Suppressor macrophage treated with lipopolysaccharide for 4 hours (primary cell): Measurements from ENCODE around the gene ZNF579.

Experiments used
- DNase-seq: peaks from one replicate; pipeline ENCODE4 v3.0.0-alpha.2; 2020

The ZNF579 gene, protein sequence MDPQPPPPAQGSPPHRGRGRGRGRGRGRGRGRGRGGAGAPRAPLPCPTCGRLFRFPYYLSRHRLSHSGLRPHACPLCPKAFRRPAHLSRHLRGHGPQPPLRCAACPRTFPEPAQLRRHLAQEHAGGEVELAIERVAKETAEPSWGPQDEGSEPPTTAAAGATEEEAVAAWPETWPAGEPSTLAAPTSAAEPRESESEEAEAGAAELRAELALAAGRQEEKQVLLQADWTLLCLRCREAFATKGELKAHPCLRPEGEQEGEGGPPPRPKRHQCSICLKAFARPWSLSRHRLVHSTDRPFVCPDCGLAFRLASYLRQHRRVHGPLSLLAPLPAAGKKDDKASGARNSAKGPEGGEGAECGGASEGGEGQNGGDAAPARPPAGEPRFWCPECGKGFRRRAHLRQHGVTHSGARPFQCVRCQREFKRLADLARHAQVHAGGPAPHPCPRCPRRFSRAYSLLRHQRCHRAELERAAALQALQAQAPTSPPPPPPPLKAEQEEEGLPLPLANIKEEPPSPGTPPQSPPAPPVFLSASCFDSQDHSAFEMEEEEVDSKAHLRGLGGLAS

DNA sequence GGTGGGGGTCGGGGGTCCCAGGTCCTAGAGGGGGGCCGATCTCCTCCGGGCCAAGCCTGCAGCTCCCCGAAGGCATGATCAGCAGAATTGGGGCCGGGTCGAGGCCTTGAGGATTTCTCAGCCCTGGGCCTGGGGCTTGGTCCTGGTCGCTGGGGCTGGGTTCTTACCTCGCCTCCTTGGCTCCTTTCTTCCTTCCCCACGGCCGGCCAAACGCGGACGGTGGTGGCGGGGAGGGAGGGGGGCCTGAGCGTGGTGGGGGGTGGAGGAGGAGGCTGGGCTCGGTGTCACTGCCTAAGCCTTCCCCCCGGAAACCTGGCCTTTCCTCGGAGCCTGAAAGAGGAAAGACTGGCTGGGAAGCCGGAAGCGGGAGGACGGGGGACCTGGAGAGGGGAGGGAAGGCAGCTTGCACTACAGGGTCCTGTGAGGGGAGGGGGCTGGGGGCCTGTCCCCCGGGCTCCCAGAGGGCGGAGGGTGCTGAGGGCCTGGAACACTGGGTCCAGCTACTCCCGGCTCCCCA is at the start of gene ZNF579:
TSS of gene ZNF579 (minus strand) at position 221 of the 517 bp plus-strand sequence. CDS start 1,209 bp downstream, outside the sequence.
- peak; percentile 89 for DNase-seq

DNA sequence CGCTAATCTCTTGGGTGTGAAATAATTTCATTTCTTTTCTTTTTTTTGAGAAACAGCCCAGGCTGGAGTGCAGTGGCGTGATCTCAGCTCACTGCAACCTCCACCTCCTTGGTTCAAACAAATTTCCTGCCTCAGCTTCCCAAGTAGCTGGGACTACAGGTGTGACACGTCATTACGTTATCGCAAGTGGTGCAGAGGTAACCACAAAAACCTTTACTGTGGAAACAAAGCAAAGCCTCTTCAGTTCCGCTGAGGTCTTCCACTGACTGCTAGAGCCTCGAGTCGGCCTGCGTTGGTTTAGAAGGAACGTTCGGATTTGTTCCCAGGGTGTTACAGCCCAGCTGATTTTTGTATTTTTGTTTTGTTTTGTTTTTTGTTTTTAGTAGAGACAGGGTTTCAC is 45.7 kb upstream of the ZNF579 start:
- DNase-seq, result no peak

DNA sequence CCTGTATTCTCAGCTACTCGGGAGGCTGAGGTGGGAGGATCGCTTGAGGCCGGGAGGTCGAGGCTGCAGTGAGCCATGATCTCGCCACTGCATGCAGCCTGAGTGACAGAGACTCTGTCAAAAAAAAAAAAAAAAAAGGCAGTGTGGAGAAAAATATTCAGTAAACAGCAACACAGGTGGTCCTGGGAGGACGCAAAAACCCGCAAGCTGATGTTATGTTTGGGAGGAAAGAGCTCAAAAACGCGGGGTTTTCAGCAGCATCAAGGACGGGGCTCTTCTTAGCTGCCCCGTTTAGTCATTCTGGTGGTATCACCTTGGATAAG is 44.3 kb upstream of the ZNF579 start:
- DNase-seq, result no peak

DNA sequence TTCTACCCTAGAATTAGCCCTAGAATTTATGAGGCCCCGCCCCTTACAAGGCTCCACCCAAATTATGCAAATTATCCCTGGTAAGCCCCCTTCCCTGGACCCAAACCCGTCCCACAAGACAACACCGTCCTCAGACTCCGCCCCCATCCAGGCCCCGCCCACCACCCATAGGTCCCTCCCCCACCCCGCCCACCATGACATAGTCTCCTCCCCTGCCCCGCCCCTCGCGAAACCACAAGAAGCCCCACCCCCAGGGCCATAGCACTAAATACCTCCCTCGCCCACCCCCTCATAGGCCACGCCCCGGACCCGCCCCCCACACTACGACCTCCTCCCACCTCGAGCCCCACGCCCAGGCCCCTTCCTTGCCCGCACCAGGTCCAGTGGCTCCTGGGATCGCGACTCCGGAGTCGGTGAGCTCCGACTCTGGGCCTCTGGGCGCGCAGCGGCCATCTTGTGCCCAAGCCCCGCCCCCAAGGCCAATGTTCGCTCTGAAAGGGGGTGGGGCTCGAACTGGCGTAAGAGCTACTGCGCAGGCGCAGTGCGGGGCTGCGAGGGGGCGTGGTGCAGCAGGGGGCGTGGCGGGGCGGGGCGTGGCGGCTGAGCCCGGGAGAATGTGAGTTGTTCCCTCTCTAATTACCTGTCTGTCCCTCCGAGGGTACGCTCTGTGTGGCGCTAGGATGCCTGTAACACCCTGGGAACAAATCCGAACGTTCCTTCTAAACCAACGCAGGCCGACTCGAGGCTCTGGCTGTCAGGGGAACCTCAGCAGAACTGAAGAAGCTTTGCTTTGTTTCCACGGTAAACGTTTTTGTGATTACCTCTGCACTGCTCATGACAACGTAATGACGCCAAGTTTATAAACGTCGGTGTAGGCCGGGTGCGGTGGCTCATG is 43.7 kb upstream of the ZNF579 start, which contains the start of gene ZNF784:
TSS of gene ZNF784 (minus strand) at position 458 of the 895 bp plus-strand sequence. CDS start at position 453, 5 bp downstream.
- peak; percentile 98 for DNase-seq

DNA sequence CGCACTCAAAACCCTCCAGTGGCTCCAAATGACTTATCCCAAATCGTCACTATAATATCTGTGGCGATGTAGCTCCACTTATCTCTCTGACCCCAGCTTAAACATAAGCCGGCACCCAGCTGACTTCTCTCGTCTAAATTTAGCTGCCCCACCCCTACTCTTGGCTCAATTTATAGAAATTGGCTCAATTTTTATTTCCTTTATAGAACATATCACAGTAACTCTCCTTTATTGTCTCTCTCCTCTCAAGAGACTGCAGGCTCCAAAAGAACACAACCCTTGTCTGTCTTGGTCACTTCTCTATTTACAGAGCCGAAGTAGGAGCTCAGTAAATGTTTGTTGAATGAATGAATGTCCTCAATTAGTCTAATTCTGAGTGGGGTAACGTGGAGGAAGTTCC is 42.9 kb upstream of the ZNF579 start:
- DNase-seq, result no peak

DNA sequence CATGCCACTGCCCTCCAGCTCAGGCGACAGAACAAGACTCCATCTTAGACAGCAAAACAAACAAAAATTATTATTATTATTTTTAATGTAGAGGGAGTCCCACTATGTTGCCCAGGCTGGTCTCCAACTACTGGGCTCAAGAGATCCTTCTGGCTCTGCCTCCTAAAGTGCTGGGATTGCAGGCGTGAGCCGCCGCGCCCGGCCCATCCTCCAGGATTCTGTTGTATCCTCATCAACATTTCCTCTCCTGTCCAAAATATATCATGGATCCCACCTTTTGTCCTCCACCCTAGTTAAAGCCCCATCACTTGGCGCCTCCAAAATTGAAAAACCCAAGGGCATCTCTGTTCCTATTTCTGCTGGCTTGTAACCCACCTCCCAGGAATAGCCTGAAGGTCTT is 42.5 kb upstream of the ZNF579 start:
- DNase-seq, result no peak

DNA sequence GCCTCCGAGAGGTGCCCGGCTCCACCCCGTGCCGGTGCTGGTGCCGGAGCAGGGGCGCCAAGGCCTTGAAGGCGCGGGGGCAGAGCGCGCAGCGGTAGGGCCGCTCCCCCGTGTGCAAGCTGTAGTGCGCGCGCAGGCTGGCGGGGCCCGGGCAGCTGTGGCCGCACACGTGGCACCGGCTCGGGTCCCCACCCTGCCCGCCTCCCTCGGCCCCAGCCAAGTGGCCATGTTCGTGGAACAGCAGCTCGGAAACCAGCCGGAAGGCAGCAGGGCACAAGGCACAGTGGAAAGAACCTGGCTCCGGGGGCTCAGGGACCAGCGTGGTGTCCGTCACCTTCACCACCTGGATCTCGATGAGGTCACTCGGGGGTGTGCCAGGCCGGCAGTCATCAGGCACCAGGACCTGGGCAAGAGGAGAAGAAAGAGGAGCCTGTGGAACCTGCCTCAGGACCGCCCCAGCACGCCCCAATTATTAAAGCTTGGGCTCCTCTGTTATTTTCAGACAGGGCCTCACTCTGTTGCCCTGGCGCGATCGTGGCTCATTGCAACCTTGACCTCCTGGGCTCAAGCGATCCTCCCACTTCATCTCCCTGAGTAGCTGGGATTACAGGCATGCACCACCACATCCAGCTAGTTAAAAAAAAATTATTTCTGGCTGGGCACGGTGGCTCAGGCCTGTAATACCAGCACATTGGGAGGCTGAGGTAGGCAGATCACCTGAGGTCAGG is 41.8 kb upstream of the ZNF579 start:
- DNase-seq, result no peak

DNA sequence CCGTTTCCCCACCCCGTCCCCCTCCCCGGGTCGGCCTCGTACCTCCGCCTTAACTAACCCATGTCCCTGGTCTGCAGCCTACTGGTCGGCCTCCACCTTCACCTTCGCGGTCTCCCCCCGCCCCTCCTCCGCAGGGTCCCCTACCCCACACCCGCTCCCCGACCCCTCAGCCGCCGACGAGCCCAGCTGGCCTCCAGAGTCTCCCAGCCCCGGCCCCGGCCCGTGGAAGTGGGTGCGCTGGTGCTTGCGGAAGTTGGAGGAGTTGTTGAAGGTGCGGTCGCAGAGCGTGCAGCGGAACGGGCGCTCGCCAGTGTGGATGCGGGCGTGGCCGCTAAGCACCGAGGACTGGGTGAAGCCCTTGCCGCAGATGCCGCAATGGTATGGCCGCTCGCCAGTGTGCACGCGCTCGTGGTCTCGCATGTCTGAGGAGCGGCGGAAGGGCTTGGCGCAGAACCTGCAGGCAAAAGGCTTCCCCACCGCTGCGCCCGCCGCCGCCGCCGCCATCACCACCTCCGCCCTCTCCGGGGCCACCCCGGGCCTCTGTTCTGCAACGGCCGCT is 41.1 kb upstream of the ZNF579 start:
- no peak for DNase-seq

DNA sequence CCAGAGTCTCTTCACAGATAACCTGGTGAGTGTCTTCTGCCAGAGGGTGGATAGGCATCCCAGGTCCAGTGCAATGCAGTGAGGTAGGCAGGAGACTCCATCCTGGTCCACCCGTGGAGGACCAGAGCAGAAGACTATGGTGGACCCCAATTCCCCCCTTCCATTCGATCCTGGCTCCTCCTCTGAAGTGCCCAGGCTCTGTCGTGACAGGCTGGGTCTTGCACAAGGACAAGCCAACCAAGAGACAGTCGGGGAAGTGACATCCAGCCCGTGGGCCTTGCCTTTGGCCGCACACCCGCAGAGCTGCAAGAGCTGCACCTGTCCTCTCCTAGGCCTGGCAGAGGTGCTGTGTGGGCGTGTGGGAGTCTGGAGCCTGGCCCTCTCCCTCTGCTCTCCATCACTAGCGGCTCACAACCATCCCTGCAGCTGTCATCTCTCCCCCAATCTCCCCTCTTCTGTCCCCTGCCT is 40.6 kb upstream of the ZNF579 start:
- DNase-seq, result no peak

DNA sequence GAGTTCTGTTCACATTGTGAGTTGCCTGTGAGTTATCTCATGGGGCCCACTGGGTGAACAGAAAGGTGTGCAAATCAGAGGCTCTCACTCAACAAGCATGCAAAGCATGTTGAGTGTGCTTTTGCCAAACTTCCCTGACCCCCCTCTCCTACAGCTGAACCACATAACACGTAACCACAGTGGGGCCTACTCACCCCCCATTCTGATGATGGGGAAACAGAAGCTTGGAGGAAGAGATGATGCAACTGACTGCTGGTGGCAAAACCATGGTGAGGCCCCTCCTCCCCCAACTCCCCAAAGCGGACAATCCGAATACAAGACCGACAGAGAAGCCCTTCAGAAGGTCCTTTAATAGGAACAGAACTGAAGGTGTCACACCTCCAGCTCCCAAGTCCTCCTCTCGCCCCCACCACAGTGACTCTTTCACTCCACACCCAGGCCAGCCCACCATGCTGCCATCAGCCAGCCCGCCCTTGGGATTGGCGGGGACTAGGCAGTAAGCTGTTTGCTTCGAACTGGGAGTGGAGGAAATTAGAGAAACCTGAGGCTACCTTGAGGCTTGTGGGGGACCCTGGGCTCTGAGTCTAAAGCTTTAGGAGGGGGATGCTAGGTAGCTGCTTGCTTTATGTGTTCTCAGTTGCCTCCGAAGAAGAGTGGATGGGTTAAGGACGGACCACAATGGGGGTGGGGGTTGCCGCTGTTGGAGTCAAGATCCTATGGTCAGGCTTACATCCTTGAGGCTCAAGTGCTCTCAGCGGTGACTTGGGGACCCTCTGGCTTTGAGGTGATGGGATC is 40.0 kb upstream of the ZNF579 start:
- DNase-seq, result peak; percentile 52

DNA sequence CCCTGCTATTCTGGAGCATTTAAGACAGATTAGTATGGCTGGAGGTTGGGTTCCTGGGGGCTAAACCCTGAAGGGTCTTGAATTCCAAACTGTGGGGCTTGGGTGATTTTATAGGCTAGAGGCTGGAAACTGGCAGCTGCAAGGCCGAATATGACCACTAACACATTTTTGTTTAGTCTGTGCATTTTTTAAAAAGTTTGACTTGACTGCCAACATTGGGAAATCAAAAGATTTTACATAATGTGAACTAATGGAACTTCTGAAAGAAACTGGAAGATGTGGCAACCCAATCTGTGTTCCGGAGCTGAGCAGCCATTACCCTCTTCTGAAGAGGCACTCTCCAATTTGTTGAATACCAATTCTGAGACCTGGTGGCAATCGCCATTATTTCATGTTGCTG is 38.6 kb upstream of the ZNF579 start:
- peak; percentile 23 for DNase-seq

DNA sequence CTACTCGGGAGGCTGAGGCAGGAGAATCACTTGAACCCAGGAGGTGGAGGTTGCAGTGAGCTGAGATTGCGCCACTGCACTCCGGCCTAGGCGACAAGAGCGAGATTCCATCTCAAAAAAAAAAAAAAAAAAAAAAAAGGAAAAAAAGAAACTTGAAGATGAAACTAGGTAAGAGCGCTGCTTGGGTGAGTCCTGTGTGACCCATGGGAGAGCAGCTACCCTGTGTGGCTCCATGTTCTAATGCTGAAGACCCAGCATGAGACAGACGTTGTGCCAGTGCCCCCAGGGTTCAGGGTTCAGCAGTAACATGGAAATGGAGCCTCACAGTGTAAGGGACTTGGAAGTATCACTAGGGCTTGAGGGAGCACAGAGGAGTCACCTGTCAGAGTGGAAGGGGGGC is 37.8 kb upstream of the ZNF579 start:
- no peak for DNase-seq

DNA sequence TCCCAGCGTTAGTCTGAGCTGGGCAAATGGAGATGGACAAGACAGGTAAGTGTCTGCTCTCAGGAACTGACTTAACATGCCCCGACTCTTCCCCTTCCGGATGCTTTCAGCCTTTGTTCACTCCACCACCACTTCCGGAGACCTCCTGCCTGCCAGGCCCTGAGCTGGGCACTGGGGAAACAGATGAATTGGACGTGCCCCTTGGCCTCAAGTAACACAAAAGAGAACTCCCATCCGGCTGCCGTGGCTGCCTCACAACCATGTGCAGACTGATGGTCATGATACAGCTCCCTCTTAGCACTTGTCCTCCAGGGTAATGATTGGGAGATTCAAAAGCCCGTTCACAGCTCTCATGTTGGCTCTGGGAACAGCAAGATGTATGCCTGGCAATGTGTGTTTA is 36.8 kb upstream of the ZNF579 start:
- no peak for DNase-seq

DNA sequence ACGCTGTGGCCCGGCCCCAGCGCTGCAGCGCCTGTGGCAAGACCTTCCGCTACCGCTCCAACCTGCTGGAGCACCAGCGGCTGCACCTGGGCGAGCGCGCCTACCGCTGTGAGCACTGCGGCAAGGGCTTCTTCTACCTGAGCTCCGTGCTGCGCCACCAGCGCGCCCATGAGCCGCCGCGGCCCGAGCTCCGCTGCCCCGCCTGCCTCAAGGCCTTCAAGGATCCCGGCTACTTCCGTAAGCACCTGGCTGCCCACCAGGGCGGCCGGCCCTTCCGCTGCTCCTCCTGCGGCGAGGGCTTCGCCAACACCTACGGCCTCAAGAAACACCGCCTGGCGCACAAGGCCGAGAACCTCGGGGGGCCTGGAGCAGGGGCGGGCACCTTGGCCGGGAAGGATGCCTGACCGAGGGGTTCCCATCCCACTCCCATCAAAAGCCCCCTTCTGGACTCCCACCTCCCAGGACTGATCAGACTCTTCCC is 35.8 kb upstream of the ZNF579 start:
- no peak for DNase-seq

DNA sequence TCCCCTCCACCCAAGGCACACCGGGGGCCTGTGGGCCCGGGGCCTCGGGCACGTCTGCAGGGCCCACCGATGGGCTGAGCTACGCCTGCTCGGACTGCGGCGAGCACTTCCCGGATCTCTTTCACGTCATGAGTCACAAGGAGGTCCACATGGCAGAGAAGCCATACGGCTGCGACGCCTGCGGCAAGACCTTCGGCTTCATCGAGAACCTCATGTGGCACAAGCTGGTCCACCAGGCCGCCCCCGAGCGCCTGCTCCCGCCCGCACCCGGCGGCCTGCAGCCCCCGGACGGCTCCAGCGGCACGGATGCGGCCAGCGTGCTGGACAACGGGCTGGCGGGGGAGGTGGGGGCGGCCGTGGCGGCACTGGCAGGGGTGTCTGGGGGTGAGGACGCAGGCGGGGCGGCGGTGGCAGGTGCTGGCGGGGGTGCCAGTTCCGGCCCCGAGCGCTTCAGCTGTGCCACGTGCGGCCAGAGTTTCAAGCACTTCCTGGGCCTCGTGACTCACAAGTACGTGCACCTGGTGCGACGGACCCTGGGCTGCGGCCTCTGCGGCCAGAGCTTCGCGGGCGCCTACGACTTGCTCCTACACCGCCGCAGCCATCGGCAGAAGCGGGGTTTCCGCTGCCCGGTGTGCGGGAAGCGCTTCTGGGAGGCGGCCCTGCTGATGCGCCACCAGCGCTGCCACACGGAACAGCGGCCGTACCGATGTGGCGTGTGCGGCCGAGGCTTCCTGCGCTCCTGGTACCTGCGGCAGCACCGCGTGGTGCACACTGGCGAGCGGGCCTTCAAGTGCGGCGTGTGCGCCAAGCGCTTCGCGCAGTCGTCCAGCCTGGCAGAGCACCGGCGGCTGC is 35.1 kb upstream of the ZNF579 start:
- no peak for DNase-seq

DNA sequence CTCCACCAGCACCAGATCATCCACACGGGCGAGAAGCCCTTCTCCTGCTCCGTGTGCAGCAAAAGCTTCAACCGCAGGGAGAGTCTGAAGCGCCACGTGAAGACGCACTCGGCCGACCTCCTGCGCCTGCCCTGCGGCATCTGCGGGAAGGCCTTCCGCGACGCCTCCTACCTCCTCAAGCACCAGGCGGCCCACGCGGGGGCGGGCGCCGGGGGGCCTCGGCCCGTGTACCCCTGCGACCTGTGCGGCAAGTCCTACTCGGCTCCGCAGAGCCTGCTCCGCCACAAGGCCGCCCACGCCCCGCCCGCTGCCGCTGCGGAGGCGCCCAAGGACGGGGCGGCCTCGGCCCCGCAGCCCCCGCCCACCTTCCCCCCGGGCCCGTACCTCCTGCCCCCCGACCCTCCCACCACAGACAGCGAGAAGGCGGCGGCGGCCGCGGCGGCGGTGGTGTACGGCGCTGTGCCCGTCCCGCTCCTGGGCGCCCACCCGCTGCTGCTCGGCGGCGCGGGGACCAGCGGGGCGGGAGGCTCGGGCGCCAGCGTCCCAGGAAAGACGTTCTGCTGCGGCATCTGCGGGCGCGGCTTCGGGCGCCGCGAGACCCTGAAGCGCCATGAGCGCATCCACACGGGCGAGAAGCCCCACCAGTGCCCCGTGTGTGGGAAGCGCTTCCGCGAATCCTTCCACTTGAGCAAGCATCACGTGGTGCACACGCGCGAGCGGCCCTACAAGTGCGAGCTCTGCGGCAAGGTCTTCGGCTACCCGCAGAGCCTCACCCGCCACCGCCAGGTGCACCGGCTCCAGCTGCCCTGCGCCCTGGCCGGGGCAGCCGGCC is 34.3 kb upstream of the ZNF579 start:
- no peak for DNase-seq

DNA sequence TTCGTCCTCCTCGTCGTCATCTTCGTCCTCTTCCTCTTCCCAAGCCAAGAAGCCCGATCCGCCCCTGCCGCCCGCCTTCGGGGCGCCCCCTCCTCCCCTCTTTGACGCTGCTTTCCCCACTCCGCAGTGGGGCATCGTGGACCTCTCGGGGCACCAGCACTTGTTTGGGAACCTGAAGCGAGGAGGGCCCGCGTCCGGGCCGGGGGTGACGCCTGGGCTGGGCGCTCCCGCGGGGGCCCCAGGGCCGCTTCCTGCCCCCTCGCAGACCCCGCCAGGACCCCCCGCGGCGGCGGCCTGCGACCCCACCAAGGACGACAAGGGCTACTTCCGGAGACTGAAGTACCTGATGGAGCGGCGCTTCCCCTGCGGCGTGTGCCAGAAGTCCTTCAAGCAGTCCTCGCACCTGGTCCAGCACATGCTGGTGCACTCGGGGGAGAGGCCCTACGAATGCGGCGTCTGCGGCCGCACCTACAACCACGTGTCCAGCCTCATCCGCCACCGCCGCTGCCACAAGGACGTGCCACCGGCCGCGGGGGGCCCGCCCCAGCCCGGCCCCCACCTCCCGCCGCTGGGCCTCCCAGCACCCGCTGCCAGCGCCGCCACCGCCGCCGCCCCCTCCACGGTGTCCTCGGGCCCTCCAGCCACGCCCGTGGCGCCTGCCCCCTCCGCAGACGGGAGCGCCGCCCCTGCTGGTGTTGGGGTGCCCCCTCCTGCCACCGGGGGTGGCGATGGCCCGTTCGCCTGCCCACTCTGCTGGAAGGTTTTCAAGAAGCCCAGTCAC is 33.5 kb upstream of the ZNF579 start:
- DNase-seq, result no peak

DNA sequence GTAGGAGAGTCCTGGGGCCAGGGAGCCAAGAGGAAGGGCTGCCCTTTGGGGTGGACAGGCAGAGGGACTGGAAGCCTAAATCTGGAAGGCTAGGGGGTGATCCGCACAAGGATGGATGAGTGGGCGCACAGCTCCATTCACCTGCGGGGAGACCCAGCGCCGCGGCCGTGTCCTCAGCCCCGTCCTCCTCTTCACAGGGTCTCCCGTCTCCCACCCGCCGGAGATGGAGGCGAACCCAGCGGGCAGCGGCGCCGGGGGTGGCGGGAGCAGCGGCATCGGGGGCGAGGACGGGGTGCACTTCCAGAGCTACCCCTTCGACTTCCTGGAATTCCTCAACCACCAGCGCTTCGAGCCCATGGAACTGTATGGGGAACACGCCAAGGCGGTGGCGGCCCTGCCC is 32.7 kb upstream of the ZNF579 start:
- DNase-seq, result no peak
